Gastroesophageal sphincter (tissue), 3 donors: ENCODE results near the gene NTHL1.

ENCODE experiments used
- CTCF ChIP-seq, 4 experiments: fragments of 200-600 bp in 2 of 4; fragments of 450-650 bp in 2 of 4; sonication (generic) in 1 of 4; IDR thresholded peaks; one replicate each; pipeline ENCODE4 v1.5.1; 2017 to 2019; ENCODE audit warnings: antibody characterized with exemption in 4 of 4, mild to moderate bottlenecking in 2 of 4, moderate library complexity in 2 of 4
- POLR2A ChIP-seq, 2 donors: fragments of 450-650 bp; IDR thresholded peaks; one replicate each; pipeline ENCODE4 v1.6.1; 2017; ENCODE audit warnings: antibody characterized with exemption in 2 of 2, mild to moderate bottlenecking in 2 of 2, moderate library complexity in 1 of 2
- POLR2AphosphoS5 ChIP-seq: sonication (generic); formaldehyde crosslinking; IDR thresholded peaks from one replicate; pipeline ENCODE4 v1.6.1; 2017; ENCODE audit warnings: antibody characterized with exemption

DNA sequence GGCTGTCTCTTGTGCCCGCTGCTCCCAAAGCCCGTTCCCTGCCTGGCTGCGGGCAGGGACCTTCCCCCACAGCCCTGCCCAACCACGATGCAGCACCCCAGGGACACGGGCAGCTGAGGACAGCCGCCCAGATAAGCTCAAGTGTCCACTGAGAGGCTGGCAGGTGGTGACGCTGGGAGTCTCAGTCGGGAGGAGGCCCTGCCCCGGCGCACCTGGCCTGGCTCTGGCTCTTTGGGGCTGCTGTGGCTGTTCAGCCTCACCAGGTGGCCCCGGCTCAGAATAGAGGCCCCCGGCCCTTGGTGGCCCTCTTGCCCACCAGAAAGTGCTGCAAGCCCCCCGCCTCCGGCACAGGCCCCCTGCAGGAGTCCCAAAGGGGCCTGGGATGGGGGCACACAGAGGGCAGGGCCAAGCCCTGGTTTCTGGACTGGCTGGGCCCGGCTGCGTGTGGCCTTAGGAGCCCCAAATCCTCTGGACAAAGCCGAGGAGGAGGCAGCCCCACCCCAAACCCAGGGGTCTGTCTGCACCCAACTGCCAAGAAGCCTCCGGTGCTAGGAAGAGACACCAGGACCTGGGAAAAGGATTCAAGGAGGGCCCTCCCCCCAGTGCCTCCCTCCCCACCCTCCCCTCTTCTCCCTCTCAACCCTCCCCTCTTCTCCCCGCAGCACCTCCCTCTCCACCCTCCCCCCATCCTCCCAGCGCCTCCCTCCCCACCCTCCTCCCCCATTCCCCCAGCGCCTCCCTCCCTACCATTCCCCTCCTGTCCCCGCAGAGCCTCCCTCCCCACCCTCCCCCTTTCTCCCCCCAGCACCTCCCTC is 5.3 kb downstream of the NTHL1 start:
- TF ChIP-seq CTCF (IDR thresholded peaks at IDR 0.05) = no peak
- no peak for TF ChIP-seq POLR2A (IDR thresholded peaks at IDR 0.05)
- TF ChIP-seq POLR2AphosphoS5 = no peak
